ENCODE results near the gene OLIG2.
A peak's percentile ranks its signal among the peaks of the same experiment; 100 is the strongest.

OLIG2 gene

GRCh38 chr21:33069243-33069642, 43.5 kb downstream of the OLIG2 start:
- DNase-seq: no peak

GRCh38 chr21:33069645-33069993, 43.9 kb downstream of the OLIG2 start:
- no peak for DNase-seq

- DNase-seq: peak; percentile 44
Observed at GRCh38 chr21:33069994-33070743, 44.4 kb downstream of the OLIG2 start, which contains the start of gene OLIG1. OLIG1 (plus strand) TSS chr21:33070141; CDS start chr21:33070247, 106 bp downstream.

GRCh38 chr21:33070744-33070997, 44.9 kb downstream of the OLIG2 start:
- no peak for DNase-seq

- peak; percentile 20 for DNase-seq
Observed at GRCh38 chr21:33070998-33071769, 45.4 kb downstream of the OLIG2 start.

- peak; percentile 18 for DNase-seq
Observed at GRCh38 chr21:33071770-33072306, 46.1 kb downstream of the OLIG2 start.

GRCh38 chr21:33073636-33074035, 47.9 kb downstream of the OLIG2 start:
- DNase-seq: no peak

GRCh38 chr21:33075128-33075527, 49.4 kb downstream of the OLIG2 start:
- DNase-seq: no peak

- DNase-seq: no peak
Observed at GRCh38 chr21:33075596-33076195, 50.0 kb downstream of the OLIG2 start.

- no peak for DNase-seq
Observed at GRCh38 chr21:33076600-33077329, 51.0 kb downstream of the OLIG2 start.

Data from NCI-H748 treated with DMSO at 0.1 percent for 48 hours (cell line).